Measurements from ENCODE around the gene NFIB. TPM values are rescaled to one million over a fixed set of nuclear protein-coding genes. Genes with fewer than 3 reads are reported as not detected.

The NFIB gene
- total RNA-seq, 2 donors from 2014 or later = 54.8 to 114 TPM

DNA sequence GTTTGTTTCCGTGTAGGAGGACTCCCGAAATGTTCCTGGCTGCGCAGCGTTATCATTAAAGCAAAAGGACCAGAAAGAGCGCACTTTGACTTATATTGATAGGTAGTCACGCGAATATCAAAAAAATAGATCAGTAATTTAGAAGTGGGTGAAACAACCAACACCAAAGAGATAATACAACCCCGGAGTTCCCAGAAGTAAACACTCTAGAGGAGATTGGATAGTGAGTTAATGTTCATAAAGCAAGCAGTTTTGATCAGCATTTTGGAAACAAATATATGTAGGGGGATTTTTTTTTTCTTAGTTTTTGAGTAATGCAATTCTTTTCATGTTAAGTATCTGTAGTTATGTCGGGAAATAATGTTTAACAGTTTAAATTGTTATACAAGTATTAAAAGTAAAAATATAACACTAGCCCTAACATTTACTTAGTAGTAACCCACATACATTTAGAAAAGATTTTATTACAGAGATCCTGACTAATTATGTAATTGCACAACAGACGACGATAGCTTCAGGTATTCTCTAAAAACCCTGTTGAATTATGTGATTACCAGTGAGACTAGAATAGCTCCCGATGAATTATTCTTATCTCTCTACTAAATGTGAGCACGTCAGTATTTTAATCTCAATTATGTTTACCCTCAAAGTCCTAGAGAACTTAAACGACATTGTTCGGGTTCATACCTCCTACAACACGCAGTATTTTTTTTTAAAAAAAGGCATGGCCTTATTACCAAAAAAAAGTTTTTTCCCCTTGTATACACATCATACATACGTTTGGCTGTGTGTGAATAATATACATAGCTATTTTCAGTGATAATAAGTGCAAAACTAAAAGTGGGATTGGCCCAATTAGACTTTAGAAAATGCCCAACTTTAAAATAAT is 9.4 kb upstream of the NFIB start:
- TF ChIP-seq, protein P1, sequence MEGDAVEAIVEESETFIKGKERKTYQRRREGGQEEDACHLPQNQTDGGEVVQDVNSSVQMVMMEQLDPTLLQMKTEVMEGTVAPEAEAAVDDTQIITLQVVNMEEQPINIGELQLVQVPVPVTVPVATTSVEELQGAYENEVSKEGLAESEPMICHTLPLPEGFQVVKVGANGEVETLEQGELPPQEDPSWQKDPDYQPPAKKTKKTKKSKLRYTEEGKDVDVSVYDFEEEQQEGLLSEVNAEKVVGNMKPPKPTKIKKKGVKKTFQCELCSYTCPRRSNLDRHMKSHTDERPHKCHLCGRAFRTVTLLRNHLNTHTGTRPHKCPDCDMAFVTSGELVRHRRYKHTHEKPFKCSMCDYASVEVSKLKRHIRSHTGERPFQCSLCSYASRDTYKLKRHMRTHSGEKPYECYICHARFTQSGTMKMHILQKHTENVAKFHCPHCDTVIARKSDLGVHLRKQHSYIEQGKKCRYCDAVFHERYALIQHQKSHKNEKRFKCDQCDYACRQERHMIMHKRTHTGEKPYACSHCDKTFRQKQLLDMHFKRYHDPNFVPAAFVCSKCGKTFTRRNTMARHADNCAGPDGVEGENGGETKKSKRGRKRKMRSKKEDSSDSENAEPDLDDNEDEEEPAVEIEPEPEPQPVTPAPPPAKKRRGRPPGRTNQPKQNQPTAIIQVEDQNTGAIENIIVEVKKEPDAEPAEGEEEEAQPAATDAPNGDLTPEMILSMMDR (IDR thresholded peaks at IDR 0.05) = no peak
- Histone ChIP-seq H3K4me1 (ENCODE audit: control insufficient read depth in 1 of 2, low read depth in 2 of 2) (peaks cover 17 to 60% of the 10 kb centered on the region in 2 donors), H3K27ac (peak overlapping the region; percentile 89 to 98), H3K4me3 (peak overlapping the region; percentile 88), H3K36me3 (no peaks in the 10 kb centered on the region), H3K27me3 (replicated peaks; ENCODE audit: insufficient read depth) (no peaks in the 10 kb centered on the region), H3K9me3 (no peaks in the 10 kb centered on the region)
- no peak for DNase-seq (ENCODE audit: low spot score)
- ATAC-seq (ENCODE audit: insufficient number of reproducible peaks, low FRiP score, low read depth) = no peak

DNA sequence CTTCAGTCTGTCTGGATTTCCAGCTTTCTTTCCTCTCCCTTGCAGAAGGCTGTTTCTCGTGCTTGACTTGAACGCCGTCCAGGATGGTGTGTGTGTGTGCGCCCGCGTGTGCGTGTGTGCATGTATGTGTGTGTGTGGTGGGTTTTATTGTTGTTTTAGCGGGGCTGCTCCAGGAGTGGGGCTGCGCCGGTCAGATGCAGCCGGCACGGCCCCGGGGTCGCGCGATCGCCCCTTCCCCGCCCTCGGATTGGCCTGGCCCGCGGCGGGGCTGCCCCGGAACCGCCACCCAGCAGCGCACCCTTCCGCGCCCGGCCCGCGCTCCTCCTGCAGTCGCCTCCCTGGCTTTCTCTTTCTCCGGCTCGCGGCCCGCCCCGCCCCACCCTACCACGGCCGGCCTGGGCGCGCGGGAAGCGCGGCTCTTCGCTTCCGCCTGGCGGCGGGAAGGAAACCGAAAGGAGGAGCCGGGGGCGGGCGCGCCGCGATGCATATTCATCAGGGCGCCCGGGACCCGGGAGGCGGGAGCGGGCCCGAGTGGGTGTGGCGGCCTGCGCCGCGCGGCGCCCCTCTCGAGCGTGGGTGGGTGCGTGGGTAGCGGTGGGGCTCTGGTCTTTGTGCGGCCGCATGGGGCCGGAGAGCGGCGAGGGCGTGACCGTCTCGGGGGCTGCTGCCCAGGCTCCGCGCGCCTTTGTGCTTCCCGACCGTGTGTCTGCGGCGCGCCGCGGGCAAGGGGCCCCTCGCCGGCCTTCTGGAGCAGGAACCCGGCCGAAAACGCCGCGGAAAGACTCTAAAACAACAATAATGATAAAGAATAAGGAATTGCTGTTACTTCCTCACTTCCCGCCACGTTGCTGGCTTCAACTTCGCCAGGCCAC is 8.5 kb upstream of the NFIB start:
- peak; percentile 53 for DNase-seq (ENCODE audit: low spot score)
- TF ChIP-seq, protein P1 (IDR thresholded peaks at IDR 0.05) = peak; percentile 69
- peak; percentile 74 for ATAC-seq (ENCODE audit: insufficient number of reproducible peaks, low FRiP score, low read depth)
- H3K36me3 ChIP-seq = no peaks in the 10 kb centered on the region
- peak overlapping the region; percentile 88 for H3K4me3 ChIP-seq
- H3K27me3 ChIP-seq (replicated peaks; ENCODE audit: insufficient read depth) = no peaks in the 10 kb centered on the region
- peak overlapping the region; percentile 89 to 98 for H3K27ac ChIP-seq
- no peaks in the 10 kb centered on the region for H3K9me3 ChIP-seq
- H3K4me1 ChIP-seq (ENCODE audit: control insufficient read depth in 1 of 2, low read depth in 2 of 2) = peaks cover 22 to 63% of the 10 kb centered on the region in 2 donors

DNA sequence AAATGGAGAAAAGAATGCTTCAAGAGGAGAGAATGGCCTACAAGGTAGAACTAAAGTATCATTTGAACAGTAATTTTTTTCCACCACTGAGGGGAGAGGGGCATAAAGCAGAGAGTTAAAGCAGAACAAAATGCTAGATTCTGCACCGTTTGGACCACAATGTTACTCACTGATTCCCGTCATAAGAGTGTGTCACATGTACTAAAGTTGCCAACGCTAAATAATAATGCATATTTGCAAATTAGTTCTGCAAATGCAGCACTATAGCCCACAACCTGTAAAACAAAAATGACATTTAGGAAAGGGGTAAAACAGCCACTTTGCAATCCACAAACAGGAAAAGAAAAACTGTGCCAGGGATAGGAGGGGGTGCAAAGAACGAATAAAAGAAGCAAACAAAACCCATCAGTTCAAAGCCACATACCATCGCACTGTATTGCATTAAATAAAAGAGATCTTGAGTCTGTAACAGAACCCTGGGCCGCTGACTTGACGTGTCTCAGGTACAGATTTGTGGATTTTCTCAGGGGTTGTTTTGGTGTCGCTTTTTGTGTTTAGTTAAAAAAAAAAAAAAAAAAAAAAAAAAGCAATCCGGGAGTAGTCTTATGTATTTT is 7.7 kb upstream of the NFIB start:
- H3K4me1 ChIP-seq (ENCODE audit: control insufficient read depth in 1 of 2, low read depth in 2 of 2) = peaks cover 19 to 58% of the 10 kb centered on the region in 2 donors
- ATAC-seq (ENCODE audit: insufficient number of reproducible peaks, low FRiP score, low read depth) = no peak

DNA sequence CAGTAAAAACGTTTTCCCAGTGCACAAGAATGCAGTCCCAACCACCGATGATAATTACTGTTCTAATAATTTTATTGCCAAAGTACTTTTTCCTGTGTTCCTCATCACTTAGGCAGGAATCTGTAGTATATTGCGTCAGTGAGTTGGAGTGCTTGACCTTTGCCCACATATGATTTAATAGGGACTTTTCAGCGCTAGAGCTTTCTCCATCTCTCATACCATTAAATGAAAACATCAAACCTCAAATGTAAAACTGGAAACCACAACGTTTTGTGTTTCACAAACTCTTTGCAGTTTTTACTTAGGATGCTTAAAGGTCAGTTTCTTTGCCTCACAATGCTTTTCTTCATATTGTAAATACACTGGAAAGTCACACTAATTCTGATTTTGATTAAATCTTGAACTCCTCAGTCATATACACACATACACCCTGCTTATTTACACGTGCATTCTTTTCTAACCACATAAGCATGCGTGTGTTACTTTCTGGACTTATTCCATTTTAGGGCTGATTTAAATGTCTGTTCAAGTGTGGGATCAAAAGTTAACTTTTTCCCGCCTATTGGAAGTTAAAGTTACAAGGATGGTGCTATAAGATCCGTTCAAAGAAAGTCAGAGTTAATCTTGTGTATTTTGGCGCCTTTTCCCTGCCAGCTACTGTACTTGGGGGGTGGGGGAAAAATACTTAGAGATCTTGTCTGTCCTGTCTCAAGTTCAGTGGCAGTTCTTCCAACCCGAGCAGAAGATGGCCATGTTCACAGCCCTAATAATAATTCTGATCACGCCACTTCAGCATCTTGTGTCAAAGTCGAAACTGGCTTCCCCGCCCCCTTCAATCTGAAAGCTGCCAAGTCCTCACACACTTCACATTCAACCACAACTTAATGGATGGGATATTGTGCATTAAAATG is 6.6 kb upstream of the NFIB start:
- peak overlapping the region; percentile 89 to 98 for H3K27ac ChIP-seq
- no peaks in the 10 kb centered on the region for H3K9me3 ChIP-seq
- H3K4me3 ChIP-seq = peak overlapping the region; percentile 88
- H3K27me3 ChIP-seq (replicated peaks; ENCODE audit: insufficient read depth) = no peaks in the 10 kb centered on the region
- TF ChIP-seq, protein P1 (IDR thresholded peaks at IDR 0.05) = no peak
- H3K4me1 ChIP-seq (ENCODE audit: control insufficient read depth in 1 of 2, low read depth in 2 of 2) = peaks cover 15 to 55% of the 10 kb centered on the region in 2 donors
- no peak for DNase-seq (ENCODE audit: low spot score)
- no peak for ATAC-seq (ENCODE audit: insufficient number of reproducible peaks, low FRiP score, low read depth)
- no peaks in the 10 kb centered on the region for H3K36me3 ChIP-seq

More for the DNA sequence above, 7.7 kb upstream of the NFIB start:
- Histone ChIP-seq H3K36me3 (no peaks in the 10 kb centered on the region), H3K9me3 (no peaks in the 10 kb centered on the region), H3K27me3 (replicated peaks; ENCODE audit: insufficient read depth) (no peaks in the 10 kb centered on the region), H3K4me3 (peak overlapping the region; percentile 88), H3K27ac (peak overlapping the region; percentile 89 to 98)
- TF ChIP-seq, protein P1 (IDR thresholded peaks at IDR 0.05) = no peak
- no peak for DNase-seq (ENCODE audit: low spot score)
